HCT116 (cell line): ENCODE results near the gene CRISP2. TPM values are rescaled to one million over a fixed set of nuclear protein-coding genes. Genes with fewer than 3 reads are reported as not detected.

Experiments used
- ATAC-seq: fragments of 200-7000 bp; cut with Tn5 transposase; 2 replicates; pipeline ENCODE4 v1.9.1; 2020; ENCODE audit warnings: mild to moderate bottlenecking, moderate library complexity
- BruUV-seq: library from RNA; stranded (reverse); fragments of 400-500 nt; replicated peaks from 2 replicates; lab custom pipeline; 2021; lab: Mats Ljungman, UMichigan
- CTCF ChIA-PET: fragments of 300-600 bp; sonication (Branson Sonifier 250); formaldehyde crosslinking; loops from one replicate; lab custom pipeline; 2021; ENCODE audit warnings: antibody characterized with exemption; lab: Charles Lee
- POLR2A ChIA-PET: fragments of 300-600, 350-600 bp; sonication (Branson Sonifier 250); formaldehyde crosslinking; loops from one replicate; lab custom pipeline; 2021; ENCODE audit warnings: antibody characterized with exemption; lab: Charles Lee
- RAD21 ChIA-PET, 2 experiments: fragments of 300-600 bp; sonication (Branson Sonifier 250); formaldehyde crosslinking; loops; one replicate each; lab custom pipeline; 2023; ENCODE audit warnings: low total read pairs in 2 of 2; ENCODE audit not compliant: uncharacterized antibody in 2 of 2, unreplicated experiment in 2 of 2, low non-redundant PET in 1 of 2; lab: Charles Lee
- DNase-seq: peaks from one replicate; pipeline ENCODE4 v3.0.0-alpha.2; 2010; ENCODE audit warnings: low read depth, low spot score
- H2AFZ ChIP-seq: fragments of 200-600 bp; shearing (Covaris generic), sonication (generic); 2 replicates; pipeline ENCODE4 v1.6.1; 2017; ENCODE audit warnings: low read depth, mixed run types, mixed read lengths, antibody characterized with exemption, low read length; ENCODE audit not compliant: poor library complexity, severe bottlenecking
- H3K27ac ChIP-seq: 2 replicates; pipeline ENCODE4 v1.5.1; 2012; ENCODE audit warnings: low read depth, low read length
- H3K27me3 ChIP-seq: fragments of 200-600 bp; sonication (generic); 2 replicates; pipeline ENCODE4 v1.6.1; 2016; ENCODE audit warnings: mixed run types, low read length, mixed read lengths; ENCODE audit not compliant: insufficient read depth
- H3K36me3 ChIP-seq, 2 experiments: fragments of 200-500 bp in 1 of 2; fragments of 200-600 bp in 1 of 2; sonication (Bioruptor generic) in 1 of 2; sonication (generic) in 1 of 2; 2 replicates each; pipeline versions ENCODE4 v1.5.1 to v1.6.1; 2014 to 2016; ENCODE audit warnings: low read length in 2 of 2, inconsistent platforms in 1 of 2, mixed read lengths in 1 of 2, mixed run types in 1 of 2; ENCODE audit not compliant: insufficient read depth in 2 of 2, control insufficient read depth in 1 of 2
- H3K4me1 ChIP-seq, 2 experiments: fragments of 200-600 bp in 1 of 2; sonication (generic) in 1 of 2; 2 replicates each; pipeline versions ENCODE4 v1.5.1 to v1.6.1; 2012 to 2017; ENCODE audit warnings: low read length in 2 of 2, inconsistent platforms in 1 of 2, mild to moderate bottlenecking in 1 of 2, mixed read lengths in 1 of 2, mixed run types in 1 of 2, moderate library complexity in 1 of 2; ENCODE audit not compliant: insufficient read depth in 2 of 2, control insufficient read depth in 1 of 2
- H3K4me2 ChIP-seq: fragments of 200-600 bp; sonication (generic); 2 replicates; pipeline ENCODE4 v1.6.1; 2017; ENCODE audit warnings: mixed run types, low read length, mixed read lengths
- H3K4me3 ChIP-seq, 2 experiments: fragments of 200-600 bp in 1 of 2; sonication (generic) in 1 of 2; replicated peaks in 1 of 2; 2 replicates each; pipeline ENCODE4 v1.5.1; 2011 to 2016; ENCODE audit warnings: low read length in 2 of 2, control low read depth in 1 of 2, low read depth in 1 of 2, mild to moderate bottlenecking in 1 of 2, mixed read lengths in 1 of 2, mixed run types in 1 of 2
- H3K79me2 ChIP-seq: fragments of 200-600 bp; sonication (generic); 2 replicates; pipeline ENCODE4 v1.6.1; 2017; ENCODE audit warnings: mild to moderate bottlenecking, mixed run types, low read length, moderate library complexity, mixed read lengths; ENCODE audit not compliant: insufficient read depth
- H3K9ac ChIP-seq: fragments of 200-600 bp; sonication (generic); 2 replicates; pipeline ENCODE4 v1.6.1; 2016; ENCODE audit warnings: low read length, mixed read lengths
- H3K9me2 ChIP-seq: fragments of 200-600 bp; sonication (generic), shearing (Covaris generic); 2 replicates; pipeline ENCODE4 v1.6.1; 2017; ENCODE audit warnings: mixed run types, mild to moderate bottlenecking, moderate library complexity; ENCODE audit not compliant: insufficient read depth
- H3K9me3 ChIP-seq, 2 experiments: fragments of 200-500 bp in 1 of 2; fragments of 200-600 bp in 1 of 2; sonication (Bioruptor generic) in 1 of 2; sonication (generic) in 1 of 2; 2 replicates each; pipeline ENCODE4 v1.6.1; 2014 to 2017; ENCODE audit warnings: low read length in 2 of 2, mixed read lengths in 2 of 2, inconsistent platforms in 1 of 2, low read depth in 1 of 2, mild to moderate bottlenecking in 1 of 2, mixed run types in 1 of 2, moderate library complexity in 1 of 2; ENCODE audit not compliant: control insufficient read depth in 1 of 2, insufficient read depth in 1 of 2
- H4K20me1 ChIP-seq: fragments of 200-600 bp; sonication (generic), shearing (Covaris generic); 2 replicates; pipeline ENCODE4 v1.6.1; 2017; ENCODE audit warnings: mixed run types, mild to moderate bottlenecking, moderate library complexity; ENCODE audit not compliant: insufficient read depth
- EZH2 ChIP-seq: fragments of 200-600 bp; sonication (generic); IDR thresholded peaks from 2 replicates; pipeline ENCODE4 v1.6.1; 2017; ENCODE audit warnings: antibody characterized with exemption, mixed run types
- ZFX ChIP-seq: fragments of 450-650 bp; IDR thresholded peaks from 2 replicates; pipeline ENCODE4 v1.6.1; 2017
- intact Hi-C: fragments of 100-400 bp; cut with micrococcal nuclease; formaldehyde crosslinking; loops from 2 replicates; pipeline ENCODE4 v1.10.0; 2022
- total RNA-seq: library from RNA; stranded (reverse); gene quantifications from one replicate; pipeline ENCODE4 v1.2.1, GENCODE V29; 2021; ENCODE audit not compliant: unreplicated experiment
- TF ChIP-seq, protein P1 (sequence below): IDR thresholded peaks from 2 replicates; pipeline ENCODE4 v1.6.1; 2011; ENCODE audit warnings: mild to moderate bottlenecking, low read length, moderate library complexity; ENCODE audit not compliant: insufficient replicate concordance; ENCODE audit errors: extremely low read depth
- TF ChIP-seq, protein P2 (sequence below): IDR thresholded peaks from 2 replicates; pipeline ENCODE4 v1.6.1; 2012; ENCODE audit warnings: low read depth

Gene CRISP2
- total RNA-seq, 1 experiment from 2014 or later: not detected

DNA sequence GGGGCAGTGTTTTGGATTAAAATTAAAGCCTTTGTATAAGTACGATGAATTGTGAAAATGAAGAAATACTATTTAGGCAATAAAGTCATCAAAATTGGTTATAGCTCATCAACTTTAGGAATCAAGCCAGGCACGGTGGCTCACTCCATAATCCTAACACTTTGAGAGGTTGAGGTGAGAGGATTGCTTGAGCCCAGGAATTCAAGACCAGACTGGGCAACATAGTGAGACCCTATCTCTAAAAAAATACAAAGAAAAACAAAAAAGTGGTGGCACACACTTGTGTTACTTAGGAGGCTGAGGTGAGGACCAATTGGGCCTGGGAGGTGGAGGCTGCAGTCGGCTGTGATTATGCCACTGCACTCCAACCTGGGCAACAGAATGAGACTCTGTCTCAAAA is 68.2 kb downstream of the CRISP2 start:
- Histone ChIP-seq H4K20me1 (no peaks in the 10 kb centered on the region), H3K4me3 (no peak overlapping the region), H3K9me3 (no peaks in the 10 kb centered on the region), H3K9me2 (no peaks in the 10 kb centered on the region), H3K36me3 (no peaks in the 10 kb centered on the region), H3K79me2 (no peaks in the 10 kb centered on the region), H3K27me3 (no peaks in the 10 kb centered on the region), H3K9ac (no peak overlapping the region), H3K4me2 (no peak overlapping the region), H3K27ac (no peak overlapping the region), H3K4me1 (no peaks in the 10 kb centered on the region), H2AFZ (no peak overlapping the region)
- no TSS peak for BruUV-seq
- DNase-seq (no peak), ATAC-seq (no peak)
- RAD21 ChIA-PET: no interaction called here
- POLR2A ChIA-PET: no interaction called here
- CTCF ChIA-PET: no interaction called here
- TF ChIP-seq EZH2: no peak
- TF ChIP-seq, protein P1, sequence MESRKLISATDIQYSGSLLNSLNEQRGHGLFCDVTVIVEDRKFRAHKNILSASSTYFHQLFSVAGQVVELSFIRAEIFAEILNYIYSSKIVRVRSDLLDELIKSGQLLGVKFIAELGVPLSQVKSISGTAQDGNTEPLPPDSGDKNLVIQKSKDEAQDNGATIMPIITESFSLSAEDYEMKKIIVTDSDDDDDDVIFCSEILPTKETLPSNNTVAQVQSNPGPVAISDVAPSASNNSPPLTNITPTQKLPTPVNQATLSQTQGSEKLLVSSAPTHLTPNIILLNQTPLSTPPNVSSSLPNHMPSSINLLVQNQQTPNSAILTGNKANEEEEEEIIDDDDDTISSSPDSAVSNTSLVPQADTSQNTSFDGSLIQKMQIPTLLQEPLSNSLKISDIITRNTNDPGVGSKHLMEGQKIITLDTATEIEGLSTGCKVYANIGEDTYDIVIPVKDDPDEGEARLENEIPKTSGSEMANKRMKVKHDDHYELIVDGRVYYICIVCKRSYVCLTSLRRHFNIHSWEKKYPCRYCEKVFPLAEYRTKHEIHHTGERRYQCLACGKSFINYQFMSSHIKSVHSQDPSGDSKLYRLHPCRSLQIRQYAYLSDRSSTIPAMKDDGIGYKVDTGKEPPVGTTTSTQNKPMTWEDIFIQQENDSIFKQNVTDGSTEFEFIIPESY: no peak
- TF ChIP-seq, protein P2, sequence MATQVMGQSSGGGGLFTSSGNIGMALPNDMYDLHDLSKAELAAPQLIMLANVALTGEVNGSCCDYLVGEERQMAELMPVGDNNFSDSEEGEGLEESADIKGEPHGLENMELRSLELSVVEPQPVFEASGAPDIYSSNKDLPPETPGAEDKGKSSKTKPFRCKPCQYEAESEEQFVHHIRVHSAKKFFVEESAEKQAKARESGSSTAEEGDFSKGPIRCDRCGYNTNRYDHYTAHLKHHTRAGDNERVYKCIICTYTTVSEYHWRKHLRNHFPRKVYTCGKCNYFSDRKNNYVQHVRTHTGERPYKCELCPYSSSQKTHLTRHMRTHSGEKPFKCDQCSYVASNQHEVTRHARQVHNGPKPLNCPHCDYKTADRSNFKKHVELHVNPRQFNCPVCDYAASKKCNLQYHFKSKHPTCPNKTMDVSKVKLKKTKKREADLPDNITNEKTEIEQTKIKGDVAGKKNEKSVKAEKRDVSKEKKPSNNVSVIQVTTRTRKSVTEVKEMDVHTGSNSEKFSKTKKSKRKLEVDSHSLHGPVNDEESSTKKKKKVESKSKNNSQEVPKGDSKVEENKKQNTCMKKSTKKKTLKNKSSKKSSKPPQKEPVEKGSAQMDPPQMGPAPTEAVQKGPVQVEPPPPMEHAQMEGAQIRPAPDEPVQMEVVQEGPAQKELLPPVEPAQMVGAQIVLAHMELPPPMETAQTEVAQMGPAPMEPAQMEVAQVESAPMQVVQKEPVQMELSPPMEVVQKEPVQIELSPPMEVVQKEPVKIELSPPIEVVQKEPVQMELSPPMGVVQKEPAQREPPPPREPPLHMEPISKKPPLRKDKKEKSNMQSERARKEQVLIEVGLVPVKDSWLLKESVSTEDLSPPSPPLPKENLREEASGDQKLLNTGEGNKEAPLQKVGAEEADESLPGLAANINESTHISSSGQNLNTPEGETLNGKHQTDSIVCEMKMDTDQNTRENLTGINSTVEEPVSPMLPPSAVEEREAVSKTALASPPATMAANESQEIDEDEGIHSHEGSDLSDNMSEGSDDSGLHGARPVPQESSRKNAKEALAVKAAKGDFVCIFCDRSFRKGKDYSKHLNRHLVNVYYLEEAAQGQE: no peak
- no peak for TF ChIP-seq ZFX
- intact Hi-C loops: no loop called here

Other genes starting within 250 kb of the CRISP2 start
- gene GLYATL3, start 213.6 kb downstream of the CRISP2 start, total RNA-seq: not detected
- gene C6orf141, start 162.9 kb downstream of the CRISP2 start, total RNA-seq: 31.6 TPM
- 0.57 TPM for gene RHAG, start 76.7 kb downstream of the CRISP2 start, total RNA-seq
- gene CRISP3, start 30.8 kb upstream of the CRISP2 start, total RNA-seq: not detected
- not detected for gene PGK2, start 73.7 kb upstream of the CRISP2 start, total RNA-seq
- gene CRISP1, start 153.0 kb upstream of the CRISP2 start, total RNA-seq: not detected